HCT116 (cell line): ENCODE measurements around the gene MAPK1.

Experiments
- CTCF ChIP-seq, 3 experiments: fragments of 200-600 bp in 1 of 3; sonication (generic) in 1 of 3; IDR thresholded peaks in 2 of 3; conservative IDR thresholded peaks in 1 of 3; 2 replicates each; pipeline ENCODE4 v1.5.1; 2012 to 2017; ENCODE audit warnings: low read depth in 2 of 3, low read length in 2 of 3, antibody characterized with exemption in 1 of 3, borderline replicate concordance in 1 of 3, control low read depth in 1 of 3, mild to moderate bottlenecking in 1 of 3, mixed read lengths in 1 of 3, mixed run types in 1 of 3, moderate library complexity in 1 of 3; ENCODE audit not compliant: insufficient read depth in 1 of 3
- ELF1 ChIP-seq: IDR thresholded peaks from 2 replicates; pipeline ENCODE4 v1.6.1; 2012; ENCODE audit warnings: low read depth, borderline replicate concordance
- EZH2 ChIP-seq: fragments of 200-600 bp; sonication (generic); IDR thresholded peaks from 2 replicates; pipeline ENCODE4 v1.6.1; 2017; ENCODE audit warnings: antibody characterized with exemption, mixed run types
- EZH2phosphoT487 ChIP-seq: fragments of 200-600 bp; IDR thresholded peaks from 2 replicates; pipeline ENCODE4 v1.6.1; 2018; ENCODE audit warnings: antibody characterized with exemption, borderline replicate concordance
- POLR2A ChIP-seq: IDR thresholded peaks from 2 replicates; pipeline ENCODE4 v1.7.0; 2011; ENCODE audit warnings: borderline replicate concordance; ENCODE audit not compliant: insufficient read depth, insufficient read length; ENCODE audit errors: extremely low read depth
- POLR2AphosphoS5 ChIP-seq: IDR thresholded peaks from 2 replicates; pipeline ENCODE4 v1.6.1; 2011; ENCODE audit warnings: mild to moderate bottlenecking, low read depth, low read length, moderate library complexity
- REST ChIP-seq: IDR thresholded peaks from 2 replicates; pipeline ENCODE4 v1.6.1; 2012; ENCODE audit warnings: low read depth
- SP1 ChIP-seq: IDR thresholded peaks from 2 replicates; pipeline ENCODE4 v1.6.1; 2012; ENCODE audit warnings: low read depth
- ZNF274 ChIP-seq: fragments of 200-500 bp; sonication (Bioruptor generic); IDR thresholded peaks from 2 replicates; pipeline ENCODE4 v1.6.1; 2014; ENCODE audit warnings: mild to moderate bottlenecking, low read depth, low read length, inconsistent platforms

- TF ChIP-seq CTCF (IDR thresholded peaks at IDR 0.05 in 2 of 3, conservative IDR thresholded peaks at IDR 0.05 in 1 of 3; ENCODE audit: borderline replicate concordance in 1 of 3, insufficient read depth in 1 of 3, low read depth in 2 of 3, low read length in 2 of 3) = no peak
- TF ChIP-seq ZNF274 = no peak
- TF ChIP-seq ELF1 = no peak
- TF ChIP-seq EZH2phosphoT487 = no peak
- no peak for TF ChIP-seq REST
- no peak for TF ChIP-seq POLR2A
- TF ChIP-seq SP1 = no peak
- no peak for TF ChIP-seq EZH2
- TF ChIP-seq POLR2AphosphoS5 = no peak
Measured at GRCh38 chr22:21802056-21802455, 65.4 kb downstream of the MAPK1 start.
